ENCODE measurements around the gene G3BP1.
"Not testable (repeated sequence)": the region's sequence is repeated elsewhere in the genome, so short reads cannot be mapped to it uniquely, and the experiment has no call there.

Gene G3BP1

DNA sequence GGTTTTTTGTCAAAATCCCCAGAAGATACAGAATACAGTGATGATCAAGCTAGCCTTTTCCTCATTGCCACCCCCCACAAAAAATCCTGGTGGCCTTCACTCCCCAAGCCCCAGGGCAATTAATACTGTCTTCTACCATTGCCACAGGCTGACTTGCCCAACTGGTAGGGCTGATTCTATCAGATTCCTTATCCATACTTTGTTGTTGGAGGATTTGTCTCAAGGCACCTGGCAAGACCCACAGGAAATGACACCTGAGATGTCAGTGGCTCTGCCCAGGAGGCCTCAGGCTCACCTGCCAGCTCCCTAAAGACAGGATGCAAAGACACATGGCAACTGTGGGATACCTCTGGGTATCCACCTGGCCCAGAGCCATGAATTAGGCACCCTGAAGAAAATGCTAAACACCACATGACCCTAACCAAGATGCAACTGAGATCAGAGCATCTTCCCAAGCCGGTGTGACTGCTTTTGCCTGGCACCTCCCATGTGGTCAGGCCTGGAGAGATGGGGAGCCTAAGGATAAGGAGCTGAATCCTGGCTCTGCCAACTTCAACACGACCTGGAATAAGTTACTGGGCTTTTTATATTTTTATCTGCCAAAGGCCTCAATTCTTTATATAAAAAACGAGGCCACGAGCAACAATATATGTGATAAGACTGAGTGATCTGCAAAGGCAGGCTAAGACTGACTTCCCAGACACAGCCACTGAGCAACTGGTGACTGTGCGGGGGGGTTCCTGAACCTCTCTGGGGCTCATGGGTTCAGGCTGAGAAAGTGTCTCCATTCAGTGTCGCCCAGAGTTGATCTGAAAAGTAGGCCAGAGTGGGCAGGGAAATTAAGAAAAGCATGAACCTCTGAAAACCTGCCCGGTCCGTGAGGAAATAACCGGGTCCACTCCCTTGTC, 14.3 kb upstream of the G3BP1 start:
- DNase-seq (ENCODE audit: low spot score) = no peak

DNA sequence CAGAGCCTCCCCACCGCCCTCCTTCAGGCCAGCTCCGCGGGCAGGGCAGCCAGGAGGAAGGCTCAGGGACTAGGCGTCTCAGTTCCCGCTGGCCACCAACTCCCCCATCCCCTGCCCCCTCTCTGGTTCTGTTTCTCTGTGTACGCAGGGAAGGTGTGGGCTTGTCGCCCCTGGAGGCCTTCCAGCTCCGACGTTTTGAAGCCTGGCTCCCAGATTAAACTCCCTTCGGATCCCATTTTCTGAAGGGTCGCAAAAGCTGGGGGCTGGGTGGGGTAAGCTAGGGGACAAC, 13.7 kb upstream of the G3BP1 start:
- DNase-seq (ENCODE audit: low spot score) = peak; percentile 46

DNA sequence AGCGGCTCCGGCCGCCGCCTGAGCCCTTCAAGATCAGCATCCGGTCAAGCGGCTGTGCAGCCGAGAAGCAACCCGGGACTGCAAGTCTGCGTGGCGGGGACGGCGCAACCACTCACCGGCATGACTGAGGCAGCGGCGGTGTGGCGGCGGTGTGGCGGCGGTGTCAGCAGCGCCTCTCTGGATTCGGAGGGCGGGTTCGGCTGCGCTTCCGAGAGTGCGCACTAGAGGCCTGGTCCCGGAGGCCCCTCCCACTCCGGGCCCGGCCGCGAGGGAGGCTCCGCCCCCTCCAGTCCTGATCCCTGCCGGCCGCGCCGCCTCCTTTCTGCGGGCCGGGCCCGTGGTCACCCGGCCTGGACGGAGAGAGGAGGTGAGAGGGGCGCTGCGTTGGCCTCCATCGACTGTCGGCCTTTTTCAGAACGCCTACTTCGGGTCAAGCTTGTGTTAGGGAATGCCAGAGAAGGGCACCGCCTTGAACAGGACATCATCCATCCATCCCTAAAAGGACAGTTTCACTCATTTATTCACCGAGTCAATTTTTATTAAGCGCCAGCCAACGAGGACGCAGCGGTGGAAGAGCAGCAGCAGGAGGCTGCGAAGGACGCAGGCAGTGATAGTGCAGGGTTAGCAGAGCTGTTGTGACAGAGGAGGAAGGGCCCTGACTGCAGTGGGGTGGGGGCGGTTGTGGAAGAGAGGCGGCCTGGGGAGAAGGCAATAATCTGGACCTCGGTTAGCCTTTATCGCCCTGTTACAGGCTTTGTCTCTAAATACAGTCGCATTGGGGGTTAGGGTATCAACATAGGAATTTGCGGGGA, 13.1 kb upstream of the G3BP1 start, which contains the start of gene ATOX1:
ATOX1 (minus strand) TSS at position 202 of the 812 bp plus-strand sequence; CDS start at position 122, 80 bp downstream.
- peak; percentile 99 for DNase-seq (ENCODE audit: low spot score)

DNA sequence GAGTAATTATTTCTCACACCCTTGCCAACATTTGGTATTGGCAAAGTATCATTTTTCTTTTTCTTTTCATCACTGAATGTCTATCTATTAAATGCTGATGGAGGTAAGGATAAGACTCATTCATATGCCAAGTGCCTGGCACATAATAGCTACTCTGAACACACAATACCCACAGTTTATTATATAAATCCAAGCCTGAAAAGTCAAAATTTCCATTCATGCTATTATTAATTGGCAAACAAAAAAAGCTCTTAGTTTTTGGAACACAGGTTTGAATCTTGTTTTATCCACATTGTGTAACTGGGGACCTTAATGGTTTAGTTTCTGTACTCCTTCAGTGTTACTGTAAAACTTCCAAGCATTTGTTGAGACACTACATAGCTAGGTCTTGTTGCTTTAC, 7.0 kb upstream of the G3BP1 start:
- DNase-seq (ENCODE audit: low spot score) = no peak

DNA sequence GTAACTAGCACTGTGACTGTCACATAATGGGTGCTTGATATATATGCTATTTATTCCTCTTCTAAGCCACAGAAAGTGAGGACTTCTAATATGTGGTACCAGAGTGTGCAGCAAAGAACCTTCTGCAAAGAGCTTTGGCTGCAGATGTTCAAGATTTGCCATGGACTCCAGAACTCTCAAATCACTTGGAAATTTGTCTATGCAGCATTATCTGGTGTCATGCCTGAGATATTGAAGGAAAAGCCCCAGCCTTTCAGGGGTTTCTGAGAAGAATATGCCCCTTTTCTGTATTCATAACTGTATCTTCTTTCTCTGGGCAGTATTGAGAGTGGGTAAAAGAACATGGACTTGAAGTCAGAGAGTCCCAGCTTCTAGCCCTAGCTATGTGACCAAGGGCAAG, 4.8 kb upstream of the G3BP1 start:
- no peak for DNase-seq (ENCODE audit: low spot score)

DNA sequence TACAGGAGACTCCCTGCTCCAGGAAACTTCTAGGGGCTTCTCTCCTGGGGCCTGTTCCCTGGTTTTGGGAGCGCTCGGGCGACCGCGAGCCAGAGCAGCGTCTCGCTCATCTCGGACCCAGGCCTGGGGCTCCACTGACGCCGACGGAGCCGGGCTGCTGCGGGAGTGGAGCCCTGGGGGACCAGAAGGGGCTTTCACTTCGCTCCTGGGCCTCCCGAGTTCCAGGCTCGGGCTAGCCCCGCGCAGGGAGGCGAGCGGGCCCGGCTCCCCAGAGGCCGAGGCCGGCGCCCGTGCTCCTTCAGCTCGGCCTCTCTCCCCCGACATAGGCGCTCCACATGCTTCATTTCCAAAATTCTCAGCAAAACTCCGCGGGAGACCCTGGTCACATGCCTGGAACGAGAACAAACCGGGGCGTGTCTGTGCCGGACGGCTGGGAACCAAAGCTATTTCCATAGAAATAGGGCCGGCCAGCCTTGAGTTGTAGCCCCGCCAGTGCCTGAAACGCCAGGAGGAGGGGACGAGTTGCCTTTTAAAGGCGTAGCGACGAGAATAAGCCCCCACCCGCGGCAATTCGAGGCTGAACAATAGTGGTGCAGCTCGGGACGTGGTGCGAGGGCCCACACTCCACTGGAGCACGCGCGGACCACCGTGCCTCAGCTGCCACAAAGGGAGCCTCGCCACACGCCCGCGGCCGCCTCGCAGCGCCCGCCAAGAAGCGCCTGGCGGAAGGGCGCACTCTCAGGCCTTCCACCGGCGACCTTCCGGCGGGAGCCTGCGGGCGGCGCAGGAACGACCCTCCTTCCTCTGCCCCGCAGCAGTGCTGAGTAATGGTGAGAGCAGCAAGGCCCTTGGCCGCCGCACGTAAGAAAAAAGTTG, 1.1 kb upstream of the G3BP1 start:
- peak; percentile 67 for DNase-seq (ENCODE audit: low spot score)

DNA sequence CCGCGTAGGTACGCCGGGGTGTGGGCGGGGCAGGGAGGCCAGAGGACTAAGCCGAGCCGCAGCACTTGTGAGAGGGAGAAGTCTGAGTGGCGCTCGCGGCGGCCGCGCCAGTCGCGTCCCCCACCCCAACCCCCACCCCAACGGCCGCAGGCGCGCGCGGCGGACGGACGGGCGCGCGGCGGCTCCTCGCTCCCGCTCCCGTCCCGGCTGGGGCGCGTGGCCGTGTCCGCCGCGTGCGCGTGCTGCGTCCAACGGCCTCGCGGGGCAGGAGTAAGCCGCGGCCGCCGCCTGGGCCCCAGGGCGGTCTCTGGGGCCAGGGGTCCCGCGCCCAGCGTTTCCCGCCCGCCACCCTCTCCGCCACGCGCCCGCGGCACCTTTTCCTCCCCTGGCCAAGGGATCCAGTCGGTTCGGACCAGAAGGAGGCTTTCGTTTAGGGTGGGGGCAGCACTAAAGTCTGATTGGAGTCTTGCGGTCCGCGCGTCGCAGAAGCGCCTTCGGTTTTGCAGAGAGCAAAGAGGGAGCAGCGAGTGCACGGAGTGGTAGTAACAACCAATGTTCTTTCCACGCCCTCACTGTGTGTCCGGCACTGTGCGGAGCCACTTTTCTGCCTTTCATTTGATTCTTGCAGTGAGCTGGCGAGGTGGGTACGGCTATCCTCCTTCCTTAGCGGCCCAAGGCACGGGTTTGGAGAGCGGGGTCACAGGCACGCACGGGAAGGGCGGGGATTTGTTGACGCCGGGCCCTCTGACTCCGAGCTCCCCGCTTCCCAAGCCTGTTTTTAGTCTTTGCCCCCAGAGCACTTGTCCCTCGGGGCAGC, 483 bp downstream of the G3BP1 start:
- DNase-seq (ENCODE audit: low spot score) = peak; percentile 75

DNA sequence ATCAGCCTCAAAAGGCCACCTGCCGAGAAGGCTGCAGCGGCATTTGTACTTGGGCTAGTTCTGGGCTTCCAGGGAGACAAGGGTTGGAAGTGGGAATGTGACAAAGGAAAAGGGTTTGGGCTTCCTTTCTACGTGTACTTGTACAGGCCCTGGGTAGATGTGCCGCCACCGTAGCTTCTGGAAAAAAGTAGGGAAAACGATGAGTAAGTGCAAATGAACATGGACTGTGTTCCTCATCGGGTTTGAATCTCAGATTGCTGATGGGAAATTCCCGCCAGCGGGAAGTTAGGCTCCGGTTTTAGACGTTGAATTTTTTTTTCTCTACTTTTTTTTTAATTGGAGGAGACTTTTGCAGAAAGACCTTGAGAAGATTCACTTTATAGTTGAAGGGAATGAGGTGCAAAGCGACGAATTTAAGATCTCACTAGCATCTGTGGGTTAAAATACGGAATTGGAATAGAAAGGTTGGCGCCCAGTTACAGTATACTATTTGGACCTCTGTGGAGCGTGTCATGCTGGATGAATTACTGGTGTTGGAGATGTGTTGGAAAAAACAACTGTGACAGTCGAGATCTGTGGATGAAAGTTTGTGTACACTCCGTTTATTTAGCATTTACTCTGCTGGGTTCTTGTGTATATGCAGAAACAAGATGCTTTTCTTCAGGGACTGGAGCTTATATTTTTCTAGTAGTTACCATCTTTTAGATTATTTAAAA, 1.2 kb downstream of the G3BP1 start:
- no peak for DNase-seq (ENCODE audit: low spot score)

DNA sequence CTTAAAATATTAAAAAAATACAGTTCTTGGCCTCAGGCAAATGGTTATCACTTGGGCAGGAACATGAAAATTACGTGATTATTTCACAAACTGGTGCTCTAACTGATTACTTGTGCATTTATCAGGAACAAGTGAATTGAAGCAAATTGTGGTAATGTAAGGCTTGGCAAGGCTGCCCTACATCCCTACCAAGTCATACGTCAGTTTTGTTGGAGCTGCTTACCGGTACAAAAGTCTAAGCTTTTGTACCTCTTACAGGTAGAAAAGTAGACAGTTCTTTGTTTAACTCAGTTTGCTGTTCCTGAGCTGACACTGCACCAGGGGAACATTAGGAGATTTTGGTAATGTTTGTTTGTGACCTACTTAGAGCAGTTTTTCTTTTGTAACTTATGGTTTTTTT, 2.2 kb downstream of the G3BP1 start:
- no peak for DNase-seq (ENCODE audit: low spot score)

DNA sequence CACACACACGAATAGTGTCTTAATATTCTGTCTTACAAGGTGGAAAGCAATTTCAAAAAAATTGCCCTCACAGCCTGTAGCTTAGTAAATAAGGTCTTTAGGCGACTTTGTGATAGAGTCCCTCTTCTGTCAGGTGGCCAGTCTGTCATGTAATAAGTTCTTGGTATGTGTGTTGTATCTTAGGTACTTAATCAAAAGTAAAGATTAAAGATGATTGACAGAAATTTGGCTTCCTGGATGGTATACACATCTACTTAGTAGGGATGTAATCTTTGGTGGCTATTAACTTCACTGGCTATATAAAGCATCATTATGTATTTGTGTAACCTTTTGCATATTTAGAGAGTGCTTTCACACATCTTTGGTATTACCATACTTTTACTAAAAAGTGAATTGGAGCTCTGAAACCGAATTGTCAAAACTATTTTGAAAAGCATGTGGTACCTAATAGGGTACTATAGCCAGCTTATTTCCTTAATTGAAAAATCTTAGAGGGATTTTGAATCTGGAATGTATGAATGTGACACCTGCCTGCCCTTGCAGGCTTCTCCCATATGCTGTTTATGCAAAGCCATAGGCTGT, 3.4 kb downstream of the G3BP1 start:
- no peak for DNase-seq (ENCODE audit: low spot score)

DNA sequence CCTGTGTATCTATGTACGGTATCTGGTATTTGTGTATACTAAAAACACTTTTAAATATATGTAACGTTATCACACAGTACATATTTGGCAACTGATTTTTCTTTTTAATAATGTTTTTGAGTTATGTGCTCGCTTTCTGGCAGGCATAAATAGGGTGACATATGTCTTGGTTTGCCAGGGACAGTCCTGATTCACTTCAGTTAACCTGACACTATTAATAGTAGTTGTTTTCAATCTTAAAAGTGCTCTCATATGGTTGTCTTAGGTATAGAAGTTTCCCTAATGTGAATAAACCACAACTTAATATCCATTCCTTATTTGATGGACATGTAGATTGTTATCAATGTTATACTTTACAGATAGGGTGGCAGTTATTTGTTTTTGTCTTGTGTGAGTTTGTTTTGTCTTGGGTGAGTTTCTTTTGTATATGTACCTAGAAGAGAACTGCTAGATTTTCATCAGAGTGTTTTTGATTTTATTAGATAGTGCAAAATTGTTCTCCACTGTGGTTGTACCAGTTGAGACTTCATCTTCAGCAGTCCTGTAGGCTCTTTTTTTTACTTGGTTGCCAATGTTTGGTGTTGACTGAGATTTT, 7.9 kb downstream of the G3BP1 start:
- DNase-seq (ENCODE audit: low spot score) = no peak

DNA sequence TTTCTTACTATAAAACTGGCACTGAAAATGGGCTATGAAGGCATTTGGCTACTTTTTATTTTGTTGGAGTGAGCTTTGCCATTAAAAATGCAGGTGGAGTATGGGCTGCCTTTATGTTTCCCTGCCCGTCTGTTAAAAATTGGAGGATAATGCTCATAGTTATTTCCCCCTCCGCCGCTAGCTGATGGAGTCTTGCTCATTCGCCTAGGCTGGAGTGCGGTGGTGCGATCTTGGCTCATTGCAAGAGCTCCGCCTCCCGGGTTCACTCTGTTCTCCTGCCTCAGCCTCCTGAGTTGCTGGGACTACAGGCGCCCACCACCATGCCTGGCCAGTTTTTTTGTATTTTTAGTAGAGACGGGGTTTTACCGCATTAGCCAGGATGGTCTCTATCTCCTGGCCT, 8.6 kb downstream of the G3BP1 start:
- no peak for DNase-seq (ENCODE audit: low spot score)

DNA sequence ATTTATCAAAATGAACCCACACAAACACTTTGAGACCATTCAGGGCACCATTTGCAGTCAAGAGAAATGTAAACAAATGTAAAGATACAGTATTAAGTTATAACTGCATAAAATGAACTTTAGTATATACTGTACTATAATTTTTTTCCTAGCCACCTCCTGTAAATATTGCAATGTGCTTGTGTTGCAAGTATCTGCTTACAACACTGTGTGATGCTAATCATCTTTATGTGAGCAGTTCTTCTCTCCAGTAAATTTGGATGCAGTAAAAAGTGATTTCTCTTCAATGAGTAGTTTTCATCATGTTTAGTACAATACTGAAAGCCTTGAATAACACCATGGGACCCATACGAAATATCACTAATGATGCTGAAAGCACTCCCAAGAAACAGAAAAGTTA, 9.4 kb downstream of the G3BP1 start:
- DNase-seq (ENCODE audit: low spot score) = no peak

DNA sequence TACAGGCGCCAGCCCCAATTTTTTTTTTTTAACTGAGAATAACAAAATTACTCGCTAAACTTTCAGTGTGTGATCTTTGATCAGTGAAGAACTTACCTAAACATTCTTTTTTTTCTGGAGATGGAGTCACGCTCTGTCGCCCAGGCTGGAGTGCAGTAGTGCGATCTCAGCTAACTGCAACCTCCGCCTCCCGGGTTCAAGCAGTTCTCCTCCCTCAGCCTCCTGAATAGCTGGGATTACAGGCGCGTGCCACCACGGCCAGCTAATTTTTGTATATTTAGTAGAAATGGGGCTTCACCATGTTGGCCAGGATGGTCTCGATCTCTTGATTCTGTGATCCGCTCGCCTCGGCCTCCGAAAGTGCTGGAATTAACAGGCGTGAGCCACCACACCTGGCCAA, 11.9 kb downstream of the G3BP1 start:
- not testable (repeated sequence) for DNase-seq (ENCODE audit: low spot score)

DNA sequence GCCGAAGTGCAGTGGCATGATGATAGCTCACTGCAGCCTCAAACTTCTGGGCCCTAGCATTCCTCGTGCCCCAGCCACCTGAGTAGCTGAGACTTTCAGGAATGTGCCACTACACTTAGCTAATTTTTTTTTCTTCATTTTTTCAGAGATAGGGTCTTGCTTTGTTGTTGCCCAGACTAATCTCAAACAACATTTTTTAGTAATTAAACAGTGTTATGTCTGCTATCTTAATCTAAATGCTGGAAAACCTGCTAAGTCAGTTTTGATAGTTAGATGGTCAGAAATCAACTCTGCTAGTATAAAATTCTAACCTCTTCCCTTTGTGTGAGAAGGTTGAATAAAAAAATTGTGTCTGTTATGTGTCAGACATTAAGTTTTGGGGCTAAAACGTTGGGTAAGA, 12.4 kb downstream of the G3BP1 start:
- DNase-seq (ENCODE audit: low spot score) = no peak

DNA sequence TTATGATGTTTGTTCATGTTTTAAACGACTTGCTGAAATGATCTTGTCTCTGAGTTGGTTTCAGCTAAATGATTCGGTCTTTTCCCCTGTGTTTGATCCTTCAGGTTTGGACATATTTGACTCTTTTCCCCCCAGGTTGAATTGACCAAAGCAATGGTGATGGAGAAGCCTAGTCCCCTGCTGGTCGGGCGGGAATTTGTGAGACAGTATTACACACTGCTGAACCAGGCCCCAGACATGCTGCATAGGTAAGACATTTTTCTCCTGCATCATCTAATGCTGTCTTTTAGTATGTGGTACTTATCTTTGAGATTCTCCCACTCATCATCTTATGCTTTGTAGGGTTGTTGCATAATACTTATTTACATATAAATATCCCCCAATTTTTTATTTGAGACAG, 14.7 kb downstream of the G3BP1 start:
- no peak for DNase-seq (ENCODE audit: low spot score)

DNA sequence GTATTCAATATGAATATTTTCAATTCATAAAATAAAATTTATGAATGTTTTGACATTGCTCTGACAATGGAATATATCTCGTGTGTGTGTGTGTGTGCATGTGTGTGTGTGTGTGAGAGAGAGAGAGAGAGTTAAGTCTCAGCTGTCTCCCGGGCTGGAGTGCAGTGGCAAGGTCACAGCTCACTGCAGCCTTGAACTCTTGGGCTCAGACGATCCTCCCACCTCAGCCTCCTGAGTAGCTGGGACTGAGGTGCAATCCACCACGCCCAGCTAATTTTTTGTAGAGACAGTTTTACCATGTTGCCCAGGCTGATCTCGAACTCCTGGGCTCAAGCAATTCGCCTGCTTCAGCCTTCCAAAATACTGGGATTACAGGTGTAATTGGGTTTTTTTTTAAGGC, 16.1 kb downstream of the G3BP1 start:
- no peak for DNase-seq (ENCODE audit: low spot score)

DNA sequence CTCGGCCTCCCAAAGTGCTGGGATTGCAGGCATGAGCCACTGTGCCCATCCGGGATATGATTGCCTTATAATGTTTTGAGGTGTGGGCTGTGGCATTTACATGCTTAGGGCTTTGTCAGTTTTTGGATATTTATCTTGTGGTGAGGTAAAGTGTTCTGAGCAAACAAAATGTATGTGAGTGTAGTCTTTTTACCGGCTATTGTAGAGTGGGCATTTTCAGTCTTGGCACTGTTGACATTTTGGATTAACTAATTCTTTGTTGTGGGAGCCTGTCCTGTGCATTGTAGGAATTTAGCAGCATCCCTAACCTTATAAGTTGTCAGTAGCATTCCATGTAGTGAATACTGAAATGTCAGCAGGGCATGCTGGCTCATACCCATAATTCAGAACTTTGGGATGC, 21.6 kb downstream of the G3BP1 start:
- DNase-seq (ENCODE audit: low spot score) = no peak

DNA sequence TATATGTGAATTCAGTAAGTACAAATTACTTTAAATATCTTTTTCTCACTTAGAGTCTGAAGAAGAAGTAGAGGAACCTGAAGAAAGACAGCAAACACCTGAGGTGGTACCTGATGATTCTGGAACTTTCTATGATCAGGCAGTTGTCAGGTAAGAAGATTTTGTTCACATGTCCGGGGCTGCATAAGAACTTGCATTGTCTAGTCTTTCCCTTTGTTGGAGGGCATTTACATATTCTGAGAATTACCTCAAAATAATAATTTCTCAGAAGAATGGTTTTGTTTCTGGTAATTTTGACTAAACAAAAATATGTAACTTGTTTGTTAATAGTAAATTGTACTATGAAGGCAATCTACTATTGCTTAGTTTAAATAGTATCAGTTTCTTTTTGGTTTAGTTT, 23.7 kb downstream of the G3BP1 start:
- no peak for DNase-seq (ENCODE audit: low spot score)

DNA sequence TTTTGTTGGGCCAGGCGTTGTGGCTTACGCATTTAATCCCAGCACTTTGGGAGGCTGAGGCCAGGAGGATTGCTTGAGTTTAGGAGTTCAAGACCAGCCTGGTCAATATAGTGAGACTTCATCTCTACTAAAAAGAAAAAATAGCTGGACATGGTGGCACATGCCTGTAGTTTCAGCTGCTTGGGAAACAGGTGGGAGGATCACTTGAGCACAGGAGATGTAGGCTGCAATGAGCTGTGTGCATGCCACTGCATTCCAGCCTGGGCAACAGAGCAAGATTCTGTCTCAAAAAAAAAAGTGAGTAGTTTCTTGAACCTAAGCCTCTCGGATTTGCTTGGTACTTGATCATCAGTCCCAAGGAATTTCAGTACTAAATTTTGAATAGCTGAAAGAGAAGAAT, 26.9 kb downstream of the G3BP1 start:
- no peak for DNase-seq (ENCODE audit: low spot score)

Data from iPS-NIHi11 (cell line).